Measurements from ENCODE around the gene SUSD4.

DNA sequence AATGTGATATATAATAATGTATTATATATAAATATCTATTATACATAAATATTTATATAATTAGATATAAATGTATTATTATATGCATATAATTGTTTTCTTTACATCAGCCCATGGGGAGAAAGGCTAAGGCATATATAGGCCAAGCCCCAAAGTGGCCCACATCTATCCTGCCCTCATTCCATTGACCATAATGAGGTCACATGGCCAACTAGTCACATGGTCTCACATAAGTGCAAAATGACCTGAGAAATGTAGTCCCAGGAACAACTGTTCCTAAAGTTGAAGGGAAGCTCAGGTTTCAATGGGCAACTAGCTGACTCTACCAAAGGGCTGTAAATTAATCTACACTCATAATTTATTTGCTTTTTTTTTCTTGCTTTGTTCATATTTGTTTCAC, 14.8 kb upstream of the SUSD4 start:
- TF ChIP-seq, protein P1, sequence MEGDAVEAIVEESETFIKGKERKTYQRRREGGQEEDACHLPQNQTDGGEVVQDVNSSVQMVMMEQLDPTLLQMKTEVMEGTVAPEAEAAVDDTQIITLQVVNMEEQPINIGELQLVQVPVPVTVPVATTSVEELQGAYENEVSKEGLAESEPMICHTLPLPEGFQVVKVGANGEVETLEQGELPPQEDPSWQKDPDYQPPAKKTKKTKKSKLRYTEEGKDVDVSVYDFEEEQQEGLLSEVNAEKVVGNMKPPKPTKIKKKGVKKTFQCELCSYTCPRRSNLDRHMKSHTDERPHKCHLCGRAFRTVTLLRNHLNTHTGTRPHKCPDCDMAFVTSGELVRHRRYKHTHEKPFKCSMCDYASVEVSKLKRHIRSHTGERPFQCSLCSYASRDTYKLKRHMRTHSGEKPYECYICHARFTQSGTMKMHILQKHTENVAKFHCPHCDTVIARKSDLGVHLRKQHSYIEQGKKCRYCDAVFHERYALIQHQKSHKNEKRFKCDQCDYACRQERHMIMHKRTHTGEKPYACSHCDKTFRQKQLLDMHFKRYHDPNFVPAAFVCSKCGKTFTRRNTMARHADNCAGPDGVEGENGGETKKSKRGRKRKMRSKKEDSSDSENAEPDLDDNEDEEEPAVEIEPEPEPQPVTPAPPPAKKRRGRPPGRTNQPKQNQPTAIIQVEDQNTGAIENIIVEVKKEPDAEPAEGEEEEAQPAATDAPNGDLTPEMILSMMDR (IDR thresholded peaks at IDR 0.05; ENCODE audit: poor library complexity): no peak
- TF ChIP-seq EZH2phosphoT487 (IDR thresholded peaks at IDR 0.05; ENCODE audit: low read depth, severe bottlenecking, unreplicated experiment): no peak
- TF ChIP-seq EZH2 (IDR thresholded peaks at IDR 0.05; ENCODE audit: borderline replicate concordance): no peak

Data from hepatocyte (in vitro differentiated cells).